Nephron progenitor cell (in vitro differentiated cells): Measurements from ENCODE around the gene CDIPT.

Source experiments
- DNase-seq: peaks from one replicate; pipeline ENCODE4 v3.0.0; 2021
- H3K27ac Mint-ChIP-seq: 2 replicates; pipeline ENCODE4 v1.8.0; 2021; ENCODE audit warnings: mild to moderate bottlenecking, moderate library complexity, mixed read lengths
- H3K27me3 Mint-ChIP-seq: 2 replicates; pipeline ENCODE4 v1.8.0; 2021; ENCODE audit warnings: mild to moderate bottlenecking, low read depth, mixed read lengths; ENCODE audit not compliant: poor library complexity
- H3K36me3 Mint-ChIP-seq: 2 replicates; pipeline ENCODE4 v1.8.0; 2021; ENCODE audit warnings: low read depth, mixed read lengths
- H3K4me1 Mint-ChIP-seq: 2 replicates; pipeline ENCODE4 v1.8.0; 2021; ENCODE audit warnings: mixed read lengths
- H3K4me3 Mint-ChIP-seq: 2 replicates; pipeline ENCODE4 v1.8.0; 2021; ENCODE audit warnings: mild to moderate bottlenecking, moderate library complexity, mixed read lengths
- H3K9me3 Mint-ChIP-seq: 2 replicates; pipeline ENCODE4 v1.8.0; 2021; ENCODE audit warnings: mild to moderate bottlenecking, moderate library complexity, mixed read lengths
- CTCF ChIP-seq: fragments of 200-600 bp; sonication (generic); IDR thresholded peaks from 2 replicates; pipeline ENCODE4 v1.5.0; 2021; ENCODE audit warnings: antibody characterized with exemption

The CDIPT gene

DNA sequence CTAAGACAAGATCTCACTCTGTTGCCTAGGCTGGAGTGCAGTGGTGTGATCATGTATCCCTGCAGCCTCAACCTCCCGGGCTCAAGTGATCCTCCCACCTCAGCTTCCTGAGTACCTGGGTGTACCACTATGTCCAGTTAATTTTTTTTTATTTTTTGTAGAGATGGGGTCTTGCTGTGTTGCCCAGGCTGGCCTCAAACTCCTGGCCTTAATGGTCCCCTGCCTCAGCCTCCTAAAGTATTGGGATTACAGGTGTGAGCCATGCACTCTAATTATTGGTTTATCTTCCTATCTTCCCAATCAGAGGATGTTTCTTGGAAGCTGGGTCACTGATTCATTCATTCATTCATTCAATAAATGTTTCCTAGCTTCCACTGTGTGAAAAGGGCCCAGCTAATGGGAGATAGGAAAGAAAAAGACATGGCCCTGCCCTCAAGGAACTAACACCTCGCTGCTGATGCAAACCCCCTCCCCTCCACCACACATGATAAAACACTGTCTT, 45.7 kb upstream of the CDIPT start:
- DNase-seq: no peak
- Mint-ChIP-seq H3K36me3 (peaks cover 13% of the 10 kb centered on the region), H3K27me3 (peaks cover under 1% of the 10 kb centered on the region), H3K9me3 (no peaks in the 10 kb centered on the region), H3K4me3 (no peak overlapping the region), H3K4me1 (peaks cover 14% of the 10 kb centered on the region), H3K27ac (no peak overlapping the region)
- TF ChIP-seq CTCF: no peak

GRCh38 chr16:29907973-29908372, 44.9 kb upstream of the CDIPT start:
- peaks cover 5% of the 10 kb centered on the region for H3K36me3 Mint-ChIP-seq
- H3K27ac Mint-ChIP-seq: peak overlapping the region; percentile 86
- TF ChIP-seq CTCF: no peak
- peaks cover 6% of the 10 kb centered on the region for H3K27me3 Mint-ChIP-seq
- DNase-seq: no peak
- no peak overlapping the region for H3K4me3 Mint-ChIP-seq
- peaks cover 20% of the 10 kb centered on the region for H3K4me1 Mint-ChIP-seq
- H3K9me3 Mint-ChIP-seq: no peaks in the 10 kb centered on the region

DNA sequence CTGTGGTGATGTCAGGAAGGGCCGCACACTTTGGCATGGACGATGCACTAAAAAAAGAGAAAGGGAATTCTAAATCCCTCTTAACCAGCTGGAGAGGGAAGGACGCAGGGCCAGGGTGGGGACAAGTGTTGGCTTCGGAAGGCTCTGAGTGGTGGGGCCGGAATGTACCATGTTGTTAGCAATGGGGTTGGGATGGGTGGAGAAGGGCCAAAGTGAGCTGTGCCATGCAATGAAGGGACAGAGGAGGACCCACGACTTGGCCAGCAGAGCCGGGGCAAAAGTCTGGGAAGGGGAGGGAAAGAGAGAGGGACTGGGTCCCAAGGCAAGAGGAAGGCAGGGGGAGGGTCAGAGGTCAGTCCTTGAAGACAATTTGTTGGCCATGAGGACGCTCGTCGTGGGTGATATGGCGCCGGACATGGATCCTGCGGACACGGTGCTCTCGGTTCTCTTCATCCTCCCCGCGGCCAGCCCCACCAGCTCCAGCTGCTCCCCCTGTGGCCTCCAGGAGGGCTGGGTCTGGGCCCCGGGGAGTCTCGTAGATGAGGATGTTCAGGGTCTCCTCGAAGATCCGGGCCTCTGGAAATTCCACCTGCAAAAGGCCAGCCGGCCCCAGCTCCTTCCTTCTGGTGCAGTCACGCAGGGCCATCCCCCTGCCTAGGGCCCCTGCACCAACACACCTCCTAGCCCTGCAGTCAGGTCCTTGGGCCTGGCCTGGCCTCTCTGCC, 43.7 kb upstream of the CDIPT start:
- Mint-ChIP-seq H3K9me3 (no peaks in the 10 kb centered on the region), H3K4me3 (no peak overlapping the region), H3K4me1 (peaks cover 21% of the 10 kb centered on the region), H3K27me3 (peaks cover 14% of the 10 kb centered on the region), H3K27ac (peak overlapping the region; percentile 83), H3K36me3 (peaks cover 5% of the 10 kb centered on the region)
- DNase-seq: no peak
- TF ChIP-seq CTCF: no peak

DNA sequence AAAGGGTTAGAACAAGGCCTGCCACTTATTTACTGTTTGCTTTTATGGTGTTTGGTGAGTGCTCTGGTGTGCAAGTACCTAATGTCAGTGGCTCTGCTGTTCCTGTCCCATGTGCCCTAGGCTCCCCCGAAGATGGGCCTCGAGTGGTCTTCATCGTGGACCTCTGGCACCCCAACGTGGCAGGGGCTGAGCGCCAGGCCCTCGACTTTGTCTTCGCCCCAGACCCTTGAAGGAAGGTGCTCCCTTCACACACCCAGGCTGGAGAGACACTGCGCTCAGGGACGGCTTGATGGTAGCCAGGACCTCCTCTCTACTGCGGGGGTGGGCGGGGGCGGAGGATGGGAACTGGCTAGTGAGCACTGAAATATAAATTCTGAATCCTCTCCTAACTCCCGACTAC, 42.6 kb upstream of the CDIPT start:
- no peak for TF ChIP-seq CTCF
- no peak for DNase-seq
- Mint-ChIP-seq H3K9me3 (no peaks in the 10 kb centered on the region), H3K36me3 (peaks cover 5% of the 10 kb centered on the region), H3K27ac (no peak overlapping the region), H3K27me3 (peaks cover 19% of the 10 kb centered on the region), H3K4me3 (no peak overlapping the region), H3K4me1 (peaks cover 23% of the 10 kb centered on the region)

DNA sequence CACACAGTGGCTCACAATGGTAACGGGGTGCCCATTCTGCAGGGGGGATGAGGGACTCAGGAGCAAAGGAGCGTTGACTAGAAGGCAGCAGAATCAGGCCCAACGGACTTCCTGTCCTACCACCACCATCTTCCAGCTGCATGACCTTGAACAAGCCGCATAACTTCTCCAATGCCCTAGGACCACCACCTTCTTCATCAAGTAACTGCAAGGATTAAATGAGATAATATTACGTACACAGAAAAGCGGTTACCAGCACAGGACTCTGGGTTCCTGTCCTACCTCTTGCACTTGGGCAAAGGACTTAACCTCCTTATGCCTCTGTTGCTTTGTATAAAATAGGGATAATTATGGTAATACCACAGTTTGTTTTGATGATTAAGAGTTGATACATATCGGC, 41.9 kb upstream of the CDIPT start:
- no peak for TF ChIP-seq CTCF
- H3K36me3 Mint-ChIP-seq: peaks cover 5% of the 10 kb centered on the region
- H3K4me1 Mint-ChIP-seq: peaks cover 28% of the 10 kb centered on the region
- H3K27ac Mint-ChIP-seq: no peak overlapping the region
- H3K4me3 Mint-ChIP-seq: no peak overlapping the region
- no peak for DNase-seq
- H3K9me3 Mint-ChIP-seq: no peaks in the 10 kb centered on the region
- H3K27me3 Mint-ChIP-seq: peaks cover 23% of the 10 kb centered on the region

DNA sequence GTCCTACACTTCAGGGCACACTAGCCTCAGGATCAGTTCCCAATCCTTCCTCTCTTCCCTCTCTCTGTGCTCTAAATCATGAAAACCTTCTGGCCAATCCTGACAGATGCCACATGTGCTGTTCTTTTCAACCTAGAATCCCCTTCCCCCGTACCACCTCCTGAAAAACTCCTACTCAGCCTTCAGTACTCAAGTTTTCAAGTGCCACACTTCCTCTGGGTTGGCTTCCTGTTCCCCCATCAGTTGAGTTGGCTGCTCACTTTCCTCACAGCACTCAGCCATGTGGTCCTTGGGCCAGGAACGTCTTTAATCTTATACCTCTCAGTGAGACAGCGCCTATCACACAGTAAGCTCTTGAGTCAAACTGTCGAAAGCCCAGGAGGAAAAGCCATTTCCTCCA, 40.6 kb upstream of the CDIPT start:
- H3K27me3 Mint-ChIP-seq: peaks cover 31% of the 10 kb centered on the region
- H3K4me3 Mint-ChIP-seq: no peak overlapping the region
- no peaks in the 10 kb centered on the region for H3K9me3 Mint-ChIP-seq
- no peak for DNase-seq
- TF ChIP-seq CTCF: no peak
- peaks cover 5% of the 10 kb centered on the region for H3K36me3 Mint-ChIP-seq
- H3K4me1 Mint-ChIP-seq: peaks cover 40% of the 10 kb centered on the region
- no peak overlapping the region for H3K27ac Mint-ChIP-seq
